ENCODE data around the gene PKN2.

Gene PKN2

DNA sequence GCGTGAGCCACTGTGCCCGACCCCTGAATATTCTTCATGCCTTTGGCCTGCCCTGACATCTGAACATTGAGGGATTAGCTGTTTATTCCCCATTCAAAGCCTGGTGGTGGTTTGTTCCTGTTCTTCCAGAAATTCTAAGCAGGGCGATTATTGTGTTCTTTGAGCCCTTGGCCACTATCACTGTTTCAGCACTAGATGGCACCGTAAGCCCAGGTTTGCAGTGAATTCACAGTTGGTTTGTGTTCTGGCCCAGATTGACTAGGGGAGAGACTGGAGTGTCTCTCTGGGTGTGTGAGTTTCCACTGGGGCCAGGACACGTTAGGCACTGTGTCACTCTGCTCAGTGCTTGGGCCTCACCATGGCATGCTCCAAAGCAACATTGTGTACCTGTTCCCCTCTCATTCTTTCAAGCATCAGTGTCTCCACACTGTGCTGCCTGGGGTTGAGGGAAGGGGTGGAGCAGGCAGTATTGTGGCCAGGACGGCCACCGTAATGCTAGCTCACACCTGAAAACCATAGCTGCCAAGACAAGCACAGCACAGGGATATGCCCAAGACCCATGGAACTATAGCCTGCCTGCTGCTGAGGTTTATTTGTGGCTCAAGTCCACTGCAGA lies 52.7 kb downstream of the PKN2 start:
- no peak for DNase-seq

GRCh38 chr1:88737338-88737927 lies 53.4 kb downstream of the PKN2 start:
- no peak for DNase-seq

GRCh38 chr1:88740784-88741183 lies 56.7 kb downstream of the PKN2 start:
- no peak for DNase-seq

DNA sequence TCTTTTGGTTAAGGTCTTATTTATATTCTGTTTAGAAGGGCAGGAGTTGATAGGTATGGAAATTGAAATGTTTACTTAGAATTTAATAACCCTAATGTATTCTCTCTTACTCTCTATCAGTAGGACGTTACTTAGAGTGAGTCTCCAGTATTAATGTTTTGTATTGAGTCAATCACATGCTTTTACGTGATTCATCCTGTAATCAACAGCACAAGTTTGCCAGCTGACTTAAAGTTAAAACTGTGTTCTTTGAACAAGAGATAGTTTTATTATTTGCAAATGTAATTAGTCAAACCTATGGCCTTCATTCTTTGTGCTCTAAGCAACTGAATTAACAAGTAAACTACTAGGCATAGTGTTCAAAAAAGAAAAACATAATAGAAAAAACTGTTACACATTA lies 57.3 kb downstream of the PKN2 start:
- DNase-seq = no peak

DNA sequence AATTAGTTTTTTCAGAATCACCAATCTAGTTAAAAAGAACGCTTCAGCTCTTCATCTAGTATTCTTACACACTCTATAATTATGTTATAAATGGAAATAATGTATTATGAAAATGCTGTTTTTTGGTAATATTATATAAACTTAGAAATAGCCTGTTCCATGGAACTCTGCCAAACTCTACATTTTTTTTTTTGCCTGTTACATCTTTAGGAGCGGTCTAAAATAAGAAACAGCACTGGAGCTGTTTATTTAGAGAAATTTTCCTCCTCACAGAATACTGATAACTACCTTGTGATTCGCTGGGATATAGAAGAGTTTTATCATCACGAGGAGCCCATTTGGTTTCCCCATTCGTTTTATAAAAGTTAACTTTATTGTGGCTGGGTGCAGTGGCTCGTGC lies 58.5 kb downstream of the PKN2 start:
- DNase-seq = no peak

GRCh38 chr1:88744142-88744541 lies 60.1 kb downstream of the PKN2 start:
- DNase-seq = no peak

DNA sequence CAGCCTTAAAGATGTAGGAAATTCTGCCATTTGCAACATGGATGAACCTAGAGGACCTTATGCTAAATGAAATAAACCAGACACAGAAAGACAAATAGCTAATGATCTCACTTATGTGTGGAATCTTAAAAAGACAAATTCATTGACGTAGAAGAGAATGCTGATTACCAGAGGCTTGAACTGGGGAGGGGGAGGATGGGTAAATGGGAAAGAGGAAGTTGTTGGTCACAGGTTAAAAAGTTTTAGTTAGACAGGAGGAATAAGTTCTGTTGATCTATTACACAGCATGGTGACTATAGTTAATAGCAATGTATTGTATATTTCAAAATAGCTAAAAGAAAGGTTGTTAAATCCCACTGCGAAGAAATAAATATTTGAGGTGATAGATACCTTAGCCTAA lies 62.8 kb downstream of the PKN2 start:
- DNase-seq = no peak

- DNase-seq = no peak
Measured at GRCh38 chr1:88751714-88752113, 67.6 kb downstream of the PKN2 start.

DNA sequence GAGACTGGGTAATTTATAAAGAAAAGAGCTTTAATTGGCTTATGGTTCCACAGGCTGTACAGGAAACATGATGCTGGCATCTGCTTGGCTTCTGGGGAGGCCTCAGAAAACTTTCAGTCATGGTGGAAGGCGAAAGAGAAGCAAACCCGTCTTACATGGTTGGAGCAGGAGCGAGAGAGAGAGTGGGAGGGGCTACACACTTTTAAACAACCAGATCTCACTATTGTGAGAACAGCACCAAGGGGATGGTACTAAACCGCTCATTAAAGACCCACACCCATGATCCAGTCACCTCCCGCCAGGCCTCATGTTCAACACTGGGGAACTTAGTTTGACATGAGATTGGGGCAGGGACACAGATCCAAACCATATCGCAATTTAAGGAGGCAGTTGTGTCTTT lies 69.4 kb downstream of the PKN2 start:
- no peak for DNase-seq

DNA sequence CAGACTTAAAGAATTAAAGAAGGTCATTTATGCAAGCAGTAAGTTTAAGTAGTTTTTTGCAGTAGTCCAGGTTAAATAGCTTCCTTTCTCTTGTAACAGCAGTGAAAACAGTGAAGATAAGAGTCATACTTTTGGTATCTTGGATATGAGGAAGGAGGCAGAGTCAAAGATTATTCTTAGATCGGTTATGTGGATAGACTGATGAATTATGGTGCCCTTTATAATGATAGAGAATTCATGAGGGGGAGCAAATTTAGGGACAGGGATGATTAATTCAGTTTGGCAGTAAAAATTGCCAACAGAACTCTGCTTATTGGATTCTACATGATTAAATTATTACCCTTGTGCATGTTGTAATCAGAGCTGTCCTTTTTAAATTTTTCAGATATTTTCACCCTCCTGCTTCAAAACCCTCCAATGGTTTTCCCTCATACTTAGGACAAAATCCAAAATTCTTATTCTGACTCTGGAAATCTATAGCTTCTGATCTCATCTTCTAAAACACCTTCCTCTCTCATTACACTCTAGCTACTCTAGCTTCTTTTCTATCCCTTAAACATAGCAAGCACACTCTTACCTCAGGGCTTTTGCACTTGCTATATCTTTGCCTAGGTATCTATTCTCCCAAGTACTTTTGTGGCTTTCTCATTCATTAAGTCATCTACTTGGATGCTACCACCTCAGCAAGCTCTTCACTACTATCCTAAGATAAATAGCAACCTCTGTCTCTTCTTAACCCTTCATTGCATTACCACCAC lies 79.8 kb downstream of the PKN2 start:
- DNase-seq = no peak

- DNase-seq = no peak
Measured at GRCh38 chr1:88768187-88768586, 84.1 kb downstream of the PKN2 start.

DNA sequence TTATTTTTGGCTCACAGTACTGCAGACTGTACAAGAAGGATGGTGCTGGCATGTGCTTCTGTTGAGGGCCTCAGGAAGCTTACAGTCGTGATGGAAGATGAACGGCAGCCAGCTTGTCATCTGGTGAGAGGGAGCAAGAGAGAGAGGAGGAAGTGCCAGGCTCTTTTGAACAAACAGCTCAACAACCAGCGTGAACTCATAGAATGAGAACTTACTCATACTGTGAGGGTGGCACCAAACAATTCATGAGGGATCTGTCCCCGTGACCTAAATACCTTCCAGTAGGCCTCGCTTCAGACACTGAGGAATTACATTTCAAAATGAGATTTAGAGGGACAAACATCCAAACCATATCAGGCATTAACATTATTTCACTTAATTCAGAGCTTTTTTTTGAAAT lies 84.7 kb downstream of the PKN2 start:
- no peak for DNase-seq

GRCh38 chr1:88773540-88774150 lies 89.6 kb downstream of the PKN2 start:
- DNase-seq = no peak

GRCh38 chr1:88774151-88774556 lies 90.1 kb downstream of the PKN2 start:
- no peak for DNase-seq

DNA sequence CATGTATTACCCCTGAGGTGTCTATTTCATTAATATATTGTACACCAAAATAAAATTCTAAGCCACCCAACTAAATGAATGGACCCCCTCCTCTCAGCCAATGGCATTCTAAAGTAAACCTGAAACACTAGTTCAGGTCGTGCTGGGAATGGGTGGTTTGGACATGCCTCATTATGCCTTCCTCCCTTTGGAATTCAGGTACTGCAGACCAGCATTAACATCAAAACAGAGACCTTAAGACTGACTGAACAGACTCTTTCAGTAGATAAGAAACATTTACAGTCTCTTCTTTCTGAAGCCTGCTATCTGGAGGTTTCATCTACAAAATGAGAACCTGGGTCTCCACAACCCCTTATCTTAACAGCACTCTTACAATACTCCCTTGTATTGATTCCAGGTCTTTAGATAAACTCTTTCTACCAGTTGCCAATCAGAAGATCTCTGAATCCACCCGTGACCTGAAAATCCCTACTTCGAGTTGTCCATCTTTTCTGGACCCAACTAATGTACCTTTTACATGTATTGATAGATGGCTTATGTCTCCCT lies 93.6 kb downstream of the PKN2 start:
- DNase-seq = no peak

DNA sequence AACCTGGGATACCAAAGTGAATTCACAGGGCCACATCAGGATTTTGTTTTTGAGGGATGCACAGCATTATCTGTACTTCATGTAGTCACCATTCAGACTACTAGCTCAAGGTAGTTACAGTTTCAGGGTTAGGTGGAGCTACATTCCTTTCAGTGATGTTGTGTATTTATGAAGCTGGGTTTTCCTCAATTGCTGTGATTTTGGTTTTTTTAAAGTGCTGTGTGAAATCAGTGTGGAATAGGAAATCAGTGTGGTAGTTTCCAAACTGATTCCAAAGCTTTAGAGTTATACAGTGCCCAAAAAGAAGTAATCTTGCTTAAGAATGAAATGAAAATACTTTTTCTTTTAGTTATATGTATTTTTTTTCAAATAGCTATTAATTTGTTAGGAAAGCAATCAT lies 95.8 kb downstream of the PKN2 start:
- DNase-seq = no peak

DNA sequence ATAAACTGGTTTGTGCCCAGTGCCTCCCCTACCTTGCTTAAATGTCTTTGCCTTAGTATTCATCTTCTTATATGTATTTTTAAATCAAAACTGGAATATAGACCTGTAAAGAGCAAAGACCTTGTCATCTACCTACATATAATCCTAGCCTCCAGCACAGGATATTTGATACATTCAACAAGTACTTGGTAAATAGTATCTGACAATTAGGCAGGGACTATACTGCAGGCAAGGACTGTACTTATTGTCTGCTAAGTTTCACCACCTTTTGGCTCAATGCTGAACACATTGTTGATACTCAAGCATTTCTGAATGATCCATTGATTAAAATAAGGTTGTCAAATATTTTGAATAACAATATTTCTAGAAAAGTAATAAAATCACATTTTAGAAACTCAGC lies 96.4 kb downstream of the PKN2 start:
- no peak for DNase-seq

DNA sequence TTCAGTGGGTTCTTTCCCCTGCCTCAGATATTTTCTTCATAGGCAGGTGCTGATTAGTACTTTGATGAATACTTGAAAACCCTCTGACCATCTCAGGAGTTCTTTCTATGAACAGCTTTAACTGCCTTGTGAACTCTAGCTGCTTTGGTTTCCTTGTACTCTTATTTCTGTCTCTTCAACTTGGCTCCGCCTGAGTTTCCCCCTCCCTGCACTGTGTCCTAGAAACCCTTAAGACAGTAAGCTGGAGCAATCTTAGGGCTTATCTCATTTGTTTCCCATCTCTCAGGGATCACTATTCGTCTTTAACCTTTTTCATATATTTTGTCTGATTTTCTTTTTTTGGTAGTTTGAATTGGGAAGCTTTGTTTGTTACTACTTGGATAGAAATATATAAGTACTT lies 99.1 kb downstream of the PKN2 start:
- DNase-seq = no peak

DNA sequence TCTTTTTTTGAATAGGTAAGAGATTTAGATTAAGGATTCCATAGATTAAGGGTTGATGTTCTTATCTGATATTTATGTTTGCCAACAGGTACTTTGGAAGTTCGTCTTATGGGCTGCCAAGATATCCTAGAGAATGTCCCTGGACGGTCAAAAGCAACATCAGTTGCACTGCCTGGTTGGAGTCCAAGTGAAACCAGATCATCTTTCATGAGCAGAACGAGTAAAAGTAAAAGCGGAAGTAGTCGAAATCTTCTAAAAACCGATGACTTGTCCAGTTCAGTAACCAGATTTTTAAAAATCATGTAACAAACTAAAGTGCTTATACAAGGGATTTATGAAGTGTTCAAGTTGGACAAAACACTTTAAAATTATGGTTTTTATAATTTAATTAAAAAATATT lies 100.5 kb downstream of the PKN2 start:
- no peak for DNase-seq

- DNase-seq = no peak
Measured at GRCh38 chr1:88787023-88787903, 103.2 kb downstream of the PKN2 start.

- DNase-seq = no peak
Measured at GRCh38 chr1:88791192-88791591, 107.1 kb downstream of the PKN2 start.

GRCh38 chr1:88799491-88799890 lies 115.4 kb downstream of the PKN2 start:
- DNase-seq = no peak
